ENCODE data around the gene LYSMD3. TPM values are rescaled to one million over a fixed set of nuclear protein-coding genes. Genes with fewer than 3 reads are reported as not detected.

Gene LYSMD3
- total and polyA plus RNA-seq, 12 donors = 3.4 to 38.6 (median 14.5) TPM

- Histone ChIP-seq H3K36me3 (replicated peaks in 1 of 2) (no peaks in the 10 kb centered on the region), H3K9me3 (replicated peaks in 1 of 3) (no peaks in the 10 kb centered on the region), H3K4me3 (no peak overlapping the region), H3K4me1 (replicated peaks in 1 of 2) (peaks cover 0 to 4% of the 10 kb centered on the region in 2 donors), H3K27ac (no peak overlapping the region), H3K27me3 (peaks cover 35% of the 10 kb centered on the region)
- intact Hi-C loops (cut with DNase I) = no loop called here
- no peak for DNase-seq
- TF ChIP-seq POLR2A (IDR thresholded peaks at IDR 0.05) (no peak), CTCF (IDR thresholded peaks at IDR 0.05) (no peak)
- WGBS, 4 donors = 59 to 70% (median 67%) methylated on average over 4 of the region's 4 CpGs
These were observed 25.1 kb upstream of the LYSMD3 start for GRCh38 chr5:90554358-90555006.

GRCh38 chr5:90553711-90554110 is 24.3 kb upstream of the LYSMD3 start:
- Histone ChIP-seq H3K36me3 (replicated peaks in 1 of 2) (no peaks in the 10 kb centered on the region), H3K27me3 (peaks cover 27% of the 10 kb centered on the region), H3K27ac (no peak overlapping the region), H3K9me3 (replicated peaks in 1 of 3) (no peaks in the 10 kb centered on the region), H3K4me1 (replicated peaks in 1 of 2) (peaks cover 0 to 4% of the 10 kb centered on the region in 2 donors), H3K4me3 (no peak overlapping the region)
- DNase-seq = no peak
- no peak for TF ChIP-seq POLR2A (IDR thresholded peaks at IDR 0.05)
- no peak for TF ChIP-seq CTCF (IDR thresholded peaks at IDR 0.05)
- intact Hi-C loops (cut with DNase I) = no loop called here

GRCh38 chr5:90551376-90551775 is 22.0 kb upstream of the LYSMD3 start:
- no peak overlapping the region for H3K27ac ChIP-seq
- intact Hi-C loops (cut with DNase I) = no loop called here
- DNase-seq = no peak
- H3K27me3 ChIP-seq = peaks cover 5% of the 10 kb centered on the region
- H3K9me3 ChIP-seq (replicated peaks in 1 of 3) = no peaks in the 10 kb centered on the region
- WGBS, 4 donors = 53 to 80% (median 72%) methylated on average over 5 of the region's 5 CpGs
- H3K4me1 ChIP-seq (replicated peaks in 1 of 2) = no peaks in the 10 kb centered on the region
- H3K4me3 ChIP-seq = no peak overlapping the region
- no peaks in the 10 kb centered on the region for H3K36me3 ChIP-seq (replicated peaks in 1 of 2)
- TF ChIP-seq CTCF (IDR thresholded peaks at IDR 0.05) (no peak), POLR2A (IDR thresholded peaks at IDR 0.05) (no peak)

- DNase-seq = no peak
- H3K27ac ChIP-seq = no peak overlapping the region
- no peaks in the 10 kb centered on the region for H3K9me3 ChIP-seq (replicated peaks in 1 of 3)
- 63 to 76% (median 74%) methylated on average over 3 of the region's 3 CpGs for WGBS, 4 donors
- TF ChIP-seq CTCF (IDR thresholded peaks at IDR 0.05) = no peak
- no peak for TF ChIP-seq POLR2A (IDR thresholded peaks at IDR 0.05)
- H3K36me3 ChIP-seq (replicated peaks in 1 of 2) = no peaks in the 10 kb centered on the region
- H3K4me1 ChIP-seq (replicated peaks in 1 of 2) = no peaks in the 10 kb centered on the region
- peaks cover 4% of the 10 kb centered on the region for H3K27me3 ChIP-seq
- intact Hi-C loops (cut with DNase I) = no loop called here
- H3K4me3 ChIP-seq = no peak overlapping the region
These were observed 21.6 kb upstream of the LYSMD3 start for GRCh38 chr5:90550963-90551362.
